ENCODE measurements around the gene PRKX.

DNA sequence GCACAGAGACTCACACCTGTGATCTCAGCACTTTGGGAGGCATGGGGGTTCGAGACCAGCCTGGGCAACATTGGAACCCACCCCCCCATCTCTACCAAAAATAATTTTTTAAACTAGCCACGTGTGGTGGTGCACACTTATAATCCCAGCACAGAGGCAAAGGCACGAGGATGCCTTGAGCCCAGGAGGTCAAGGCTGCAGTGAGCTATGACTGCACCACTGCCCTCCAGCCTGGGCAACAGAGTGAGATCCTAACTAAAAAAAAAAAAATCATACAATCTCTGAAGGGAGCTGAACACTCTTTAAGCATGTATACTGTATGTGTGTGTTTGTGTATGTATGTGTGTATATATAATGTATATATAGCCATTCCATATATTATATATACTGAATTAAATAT is 2.5 kb upstream of the PRKX start:
- TF ChIP-seq POLR2AphosphoS5 (IDR thresholded peaks at IDR 0.05; ENCODE audit: low read depth, low read length) = no peak
- TF ChIP-seq POU2F2 (IDR thresholded peaks at IDR 0.05; ENCODE audit: low read depth, low read length) = no peak
- TF ChIP-seq POLR2A (IDR thresholded peaks at IDR 0.05; ENCODE audit: low read depth, low read length) = no peak
- TF ChIP-seq TAF1 (IDR thresholded peaks at IDR 0.05; ENCODE audit: low read depth, low read length) = no peak
